ENCODE measurements around the gene P2RX6. TPM values are rescaled to one million over a fixed set of nuclear protein-coding genes. Genes with fewer than 3 reads are reported as not detected.
"Not testable (repeated sequence)": the region's sequence is repeated elsewhere in the genome, so short reads cannot be mapped to it uniquely, and the experiment has no call there.

The P2RX6 gene
- total RNA-seq, 1 donor from 2014 or later, result 3.4 TPM

GRCh38 chr22:20994128-20994901 is 20.6 kb upstream of the P2RX6 start:
- no peak for DNase-seq (ENCODE audit: low spot score)

GRCh38 chr22:20994902-20995241 is 20.1 kb upstream of the P2RX6 start:
- DNase-seq (ENCODE audit: low spot score), result no peak

GRCh38 chr22:20995329-20996030 is 19.5 kb upstream of the P2RX6 start:
- DNase-seq (ENCODE audit: low spot score), result no peak

- no peak for DNase-seq (ENCODE audit: low spot score)
Observed at GRCh38 chr22:20996031-20996410, 18.9 kb upstream of the P2RX6 start.

- DNase-seq (ENCODE audit: low spot score), result no peak
Observed at GRCh38 chr22:20996598-20997535, 18.1 kb upstream of the P2RX6 start.

GRCh38 chr22:20997536-20998257 is 17.3 kb upstream of the P2RX6 start:
- no peak for DNase-seq (ENCODE audit: low spot score)

- DNase-seq (ENCODE audit: low spot score), result no peak
Observed at GRCh38 chr22:20998411-20999336, 16.3 kb upstream of the P2RX6 start.

- no peak for DNase-seq (ENCODE audit: low spot score)
Observed at GRCh38 chr22:20999350-21000206, 15.4 kb upstream of the P2RX6 start.

GRCh38 chr22:21000207-21000986 is 14.6 kb upstream of the P2RX6 start:
- no peak for DNase-seq (ENCODE audit: low spot score)

- DNase-seq (ENCODE audit: low spot score), result no peak
Observed at GRCh38 chr22:21000987-21001600, 13.9 kb upstream of the P2RX6 start.

- DNase-seq (ENCODE audit: low spot score), result peak; percentile 98
Observed at GRCh38 chr22:21001601-21002325, 13.2 kb upstream of the P2RX6 start, which contains the start of gene THAP7. Gene THAP7 (minus strand): TSS chr22:21002118. CDS start chr22:21001911, 207 bp downstream.

GRCh38 chr22:21003782-21004181 is 11.2 kb upstream of the P2RX6 start:
- no peak for DNase-seq (ENCODE audit: low spot score)

- DNase-seq (ENCODE audit: low spot score), result not testable (repeated sequence)
Observed at GRCh38 chr22:21009208-21009607, 5.8 kb upstream of the P2RX6 start.

- DNase-seq (ENCODE audit: low spot score), result peak; percentile 65
Observed at GRCh38 chr22:21009638-21010425, 5.1 kb upstream of the P2RX6 start.

- DNase-seq (ENCODE audit: low spot score), result no peak
Observed at GRCh38 chr22:21010426-21011113, 4.4 kb upstream of the P2RX6 start.

All from umbilical cord (tissue), 2 donors.